Peyer's patch (tissue), 4 donors: ENCODE measurements around the gene OSBPL6. TPM values are rescaled to one million over a fixed set of nuclear protein-coding genes. Genes with fewer than 3 reads are reported as not detected.
"Not testable (repeated sequence)": the region's sequence is repeated elsewhere in the genome, so short reads cannot be mapped to it uniquely, and the experiment has no call there.

ENCODE experiments used
- DNase-seq, 3 donors: peaks; one replicate each; pipeline ENCODE4 v3.0.0-alpha.2; 2017 to 2019
- H3K27ac ChIP-seq, 4 donors: fragments of 200-600 bp; sonication (generic); one replicate each; pipeline ENCODE4 v1.5.1; 2016 to 2019
- H3K27me3 ChIP-seq, 2 donors: fragments of 200-600 bp; sonication (generic); one replicate each; pipeline ENCODE4 v1.5.1; 2019
- H3K36me3 ChIP-seq, 3 donors: fragments of 200-600 bp; sonication (generic); one replicate each; pipeline ENCODE4 v1.5.1; 2016 to 2019
- H3K4me1 ChIP-seq, 4 donors: fragments of 200-600 bp; sonication (generic); one replicate each; pipeline ENCODE4 v1.5.1; 2016 to 2019
- H3K4me3 ChIP-seq, 4 donors: fragments of 200-600 bp; sonication (generic); 1 replicate in 3 of 4; 2 replicates in 1 of 4; pipeline ENCODE4 v1.5.1; 2016 to 2019; ENCODE audit warnings: mild to moderate bottlenecking in 1 of 4
- H3K9me3 ChIP-seq, 4 donors: fragments of 200-600 bp; sonication (generic); one replicate each; pipeline ENCODE4 v1.5.1; 2016 to 2019; ENCODE audit warnings: mild to moderate bottlenecking in 1 of 4
- POLR2A ChIP-seq, 2 donors: fragments of 450-650 bp; IDR thresholded peaks; one replicate each; pipeline ENCODE4 v1.5.1; 2017; ENCODE audit warnings: antibody characterized with exemption in 2 of 2, mild to moderate bottlenecking in 2 of 2, moderate library complexity in 2 of 2
- total RNA-seq, 4 donors: library from RNA; depleted of rRNA; stranded (reverse); fragments of >200 nt; gene quantifications; one replicate each; pipeline ENCODE4 v1.1.0, GENCODE V29; 2016
- TF ChIP-seq, protein P1 (sequence below), 6 experiments: fragments of 450-650 bp in 4 of 6; fragments of 200-600 bp in 2 of 6; sonication (generic) in 1 of 6; IDR thresholded peaks; one replicate each; pipeline ENCODE4 v1.5.1; 2017 to 2019; ENCODE audit warnings: antibody characterized with exemption in 6 of 6, mild to moderate bottlenecking in 3 of 6, moderate library complexity in 1 of 6

Gene OSBPL6
- 10 to 100 TPM in 1 of 4 donors, 1 to 10 TPM in 3; 3.4 to 14.9 (median 4.9) TPM for total RNA-seq

- Histone ChIP-seq H3K27me3 (no peaks in the 10 kb centered on the region), H3K4me3 (peak within 1 kb of the TSS; percentile 55 to 98 (median 72)), H3K36me3 (no peaks in the 10 kb centered on the region), H3K9me3 (no peaks in the 10 kb centered on the region), H3K4me1 (peaks cover 0 to 5% (median 0%) of the 10 kb centered on the region in 4 donors), H3K27ac (peak within 1 kb of the TSS; percentile 65 to 94 (median 86))
- TF ChIP-seq, protein P1, sequence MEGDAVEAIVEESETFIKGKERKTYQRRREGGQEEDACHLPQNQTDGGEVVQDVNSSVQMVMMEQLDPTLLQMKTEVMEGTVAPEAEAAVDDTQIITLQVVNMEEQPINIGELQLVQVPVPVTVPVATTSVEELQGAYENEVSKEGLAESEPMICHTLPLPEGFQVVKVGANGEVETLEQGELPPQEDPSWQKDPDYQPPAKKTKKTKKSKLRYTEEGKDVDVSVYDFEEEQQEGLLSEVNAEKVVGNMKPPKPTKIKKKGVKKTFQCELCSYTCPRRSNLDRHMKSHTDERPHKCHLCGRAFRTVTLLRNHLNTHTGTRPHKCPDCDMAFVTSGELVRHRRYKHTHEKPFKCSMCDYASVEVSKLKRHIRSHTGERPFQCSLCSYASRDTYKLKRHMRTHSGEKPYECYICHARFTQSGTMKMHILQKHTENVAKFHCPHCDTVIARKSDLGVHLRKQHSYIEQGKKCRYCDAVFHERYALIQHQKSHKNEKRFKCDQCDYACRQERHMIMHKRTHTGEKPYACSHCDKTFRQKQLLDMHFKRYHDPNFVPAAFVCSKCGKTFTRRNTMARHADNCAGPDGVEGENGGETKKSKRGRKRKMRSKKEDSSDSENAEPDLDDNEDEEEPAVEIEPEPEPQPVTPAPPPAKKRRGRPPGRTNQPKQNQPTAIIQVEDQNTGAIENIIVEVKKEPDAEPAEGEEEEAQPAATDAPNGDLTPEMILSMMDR (IDR thresholded peaks at IDR 0.05): peak in 4 of 6 experiments; percentile 8 to 69 (median 66)
- peak; percentile 46 to 62 for TF ChIP-seq POLR2A (IDR thresholded peaks at IDR 0.05)
- DNase-seq: peak; percentile 21 to 91 (median 84)
Measured at GRCh38 chr2:178193823-178194599, at the start of gene OSBPL6. OSBPL6 (plus strand) TSS chr2:178194512; CDS start chr2:178306185, 111,673 bp downstream.

GRCh38 chr2:178152033-178152432 lies 42.3 kb upstream of the OSBPL6 start:
- Histone ChIP-seq H3K27ac (peak overlapping the region in 1 of 4 donors; percentile 3), H3K4me3 (no peak overlapping the region), H3K9me3 (no peaks in the 10 kb centered on the region), H3K27me3 (no peaks in the 10 kb centered on the region), H3K4me1 (peaks cover 0 to 28% (median 0%) of the 10 kb centered on the region in 4 donors), H3K36me3 (no peaks in the 10 kb centered on the region)
- DNase-seq: no peak
- TF ChIP-seq, protein P1 (IDR thresholded peaks at IDR 0.05): no peak
- no peak for TF ChIP-seq POLR2A (IDR thresholded peaks at IDR 0.05)

DNA sequence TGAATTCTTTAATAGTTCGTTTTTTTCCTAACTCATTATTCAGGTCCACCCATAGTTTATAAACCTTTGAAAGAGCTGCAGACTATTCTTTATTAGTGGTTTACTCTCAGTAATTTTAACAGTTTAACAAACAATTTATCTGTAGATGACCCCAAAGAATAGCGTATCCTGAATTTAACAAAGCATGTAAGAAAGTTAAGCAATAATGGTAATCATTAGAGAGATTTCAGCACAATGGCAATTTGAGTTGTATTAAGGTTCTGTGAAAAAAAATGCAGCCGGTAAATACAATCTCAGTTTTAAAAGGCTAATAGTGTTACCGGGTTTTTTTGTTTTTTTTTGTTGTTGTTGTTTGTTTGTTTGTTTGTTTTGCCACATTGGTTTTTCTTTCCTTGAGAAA lies 41.8 kb upstream of the OSBPL6 start:
- Histone ChIP-seq H3K36me3 (no peaks in the 10 kb centered on the region), H3K4me1 (peaks cover 0 to 28% (median 0%) of the 10 kb centered on the region in 4 donors), H3K27ac (peak overlapping the region in 1 of 4 donors; percentile 3), H3K9me3 (no peaks in the 10 kb centered on the region), H3K27me3 (no peaks in the 10 kb centered on the region), H3K4me3 (no peak overlapping the region)
- no peak for DNase-seq
- TF ChIP-seq, protein P1 (IDR thresholded peaks at IDR 0.05): no peak
- no peak for TF ChIP-seq POLR2A (IDR thresholded peaks at IDR 0.05)

DNA sequence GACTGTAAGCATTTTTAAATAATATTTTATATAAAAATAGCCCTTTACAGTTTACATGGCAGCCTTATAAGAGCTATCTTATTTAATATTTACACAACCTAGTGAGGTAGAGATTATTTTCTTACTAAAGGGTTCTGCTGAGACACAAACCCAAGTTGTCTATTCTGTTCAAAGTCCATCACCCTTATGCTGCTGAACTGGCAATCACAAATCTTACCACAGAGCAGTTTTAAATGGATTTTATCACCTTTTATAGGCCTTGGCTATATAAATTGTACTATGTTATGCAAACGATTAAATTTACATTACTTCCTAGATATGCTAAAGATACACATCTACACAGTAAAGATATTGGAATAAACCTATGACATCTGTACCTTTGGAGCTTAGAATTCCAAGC lies 41.3 kb upstream of the OSBPL6 start:
- peaks cover 0 to 28% (median 0%) of the 10 kb centered on the region in 4 donors for H3K4me1 ChIP-seq
- H3K36me3 ChIP-seq: no peaks in the 10 kb centered on the region
- no peaks in the 10 kb centered on the region for H3K9me3 ChIP-seq
- TF ChIP-seq POLR2A (IDR thresholded peaks at IDR 0.05): no peak
- TF ChIP-seq, protein P1 (IDR thresholded peaks at IDR 0.05): no peak
- no peaks in the 10 kb centered on the region for H3K27me3 ChIP-seq
- no peak for DNase-seq
- no peak overlapping the region for H3K27ac ChIP-seq
- H3K4me3 ChIP-seq: no peak overlapping the region

DNA sequence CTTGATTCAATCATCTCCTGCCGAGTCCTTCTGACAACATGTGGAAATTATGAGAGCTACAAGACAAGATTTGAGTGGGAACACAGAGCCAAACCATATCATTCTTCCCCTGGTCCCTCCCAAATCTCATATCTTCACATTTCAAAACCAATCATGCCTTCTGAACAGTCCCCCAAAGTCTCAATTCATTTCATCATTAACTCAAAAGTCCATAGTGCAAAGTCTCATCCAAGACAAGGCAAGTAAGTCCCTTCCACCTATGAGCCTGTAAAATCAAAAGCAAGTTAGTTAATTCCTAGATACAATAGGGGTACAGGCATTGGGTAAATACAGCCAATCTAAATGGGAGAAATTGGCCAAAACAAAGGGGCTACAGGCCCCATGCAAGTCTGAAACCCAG lies 40.4 kb upstream of the OSBPL6 start:
- Histone ChIP-seq H3K27ac (peak overlapping the region in 1 of 4 donors; percentile 64), H3K4me1 (peaks cover 0 to 28% (median 0%) of the 10 kb centered on the region in 4 donors)
- not testable (repeated sequence) for H3K27me3 ChIP-seq, H3K9me3 ChIP-seq, DNase-seq, H3K36me3 ChIP-seq, H3K4me3 ChIP-seq

GRCh38 chr2:178155524-178155923 lies 38.8 kb upstream of the OSBPL6 start:
- Histone ChIP-seq H3K9me3 (no peaks in the 10 kb centered on the region), H3K36me3 (no peaks in the 10 kb centered on the region), H3K4me1 (peaks cover 0 to 28% (median 0%) of the 10 kb centered on the region in 4 donors), H3K4me3 (no peak overlapping the region), H3K27ac (no peak overlapping the region), H3K27me3 (no peaks in the 10 kb centered on the region)
- no peak for DNase-seq
- TF ChIP-seq, protein P1 (IDR thresholded peaks at IDR 0.05): no peak
- TF ChIP-seq POLR2A (IDR thresholded peaks at IDR 0.05): no peak
